HUDEP-2 (cell line): ENCODE results near the gene PPP6R3.

Experiments used
- DNase-seq, 76 experiments: peaks; one replicate each; lab custom pipeline; 2025; ENCODE audit not compliant: unreplicated experiment in 76 of 76; lab: John Stamatoyannopoulos, UW

The PPP6R3 gene

DNA sequence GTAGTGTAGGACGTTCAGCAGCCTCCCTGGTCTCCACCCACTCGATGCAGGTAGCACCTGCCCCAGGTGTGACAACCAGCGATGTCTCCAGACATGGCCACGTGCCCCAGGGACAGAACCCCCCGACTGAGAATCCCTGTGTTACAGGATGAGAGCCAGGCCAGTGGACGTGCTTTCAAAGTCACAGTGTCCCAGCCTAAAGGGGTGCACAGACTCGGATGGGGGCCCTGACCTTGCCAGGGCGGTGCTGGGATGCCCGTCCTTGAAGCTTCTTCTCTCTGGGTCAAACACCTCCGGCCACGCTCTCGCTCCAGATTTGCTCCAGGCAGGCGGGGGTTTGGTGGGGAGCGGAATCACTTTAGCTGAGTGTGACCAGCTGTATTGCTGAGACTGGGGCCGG is 200.5 kb downstream of the PPP6R3 start:
- DNase-seq: no peak

DNA sequence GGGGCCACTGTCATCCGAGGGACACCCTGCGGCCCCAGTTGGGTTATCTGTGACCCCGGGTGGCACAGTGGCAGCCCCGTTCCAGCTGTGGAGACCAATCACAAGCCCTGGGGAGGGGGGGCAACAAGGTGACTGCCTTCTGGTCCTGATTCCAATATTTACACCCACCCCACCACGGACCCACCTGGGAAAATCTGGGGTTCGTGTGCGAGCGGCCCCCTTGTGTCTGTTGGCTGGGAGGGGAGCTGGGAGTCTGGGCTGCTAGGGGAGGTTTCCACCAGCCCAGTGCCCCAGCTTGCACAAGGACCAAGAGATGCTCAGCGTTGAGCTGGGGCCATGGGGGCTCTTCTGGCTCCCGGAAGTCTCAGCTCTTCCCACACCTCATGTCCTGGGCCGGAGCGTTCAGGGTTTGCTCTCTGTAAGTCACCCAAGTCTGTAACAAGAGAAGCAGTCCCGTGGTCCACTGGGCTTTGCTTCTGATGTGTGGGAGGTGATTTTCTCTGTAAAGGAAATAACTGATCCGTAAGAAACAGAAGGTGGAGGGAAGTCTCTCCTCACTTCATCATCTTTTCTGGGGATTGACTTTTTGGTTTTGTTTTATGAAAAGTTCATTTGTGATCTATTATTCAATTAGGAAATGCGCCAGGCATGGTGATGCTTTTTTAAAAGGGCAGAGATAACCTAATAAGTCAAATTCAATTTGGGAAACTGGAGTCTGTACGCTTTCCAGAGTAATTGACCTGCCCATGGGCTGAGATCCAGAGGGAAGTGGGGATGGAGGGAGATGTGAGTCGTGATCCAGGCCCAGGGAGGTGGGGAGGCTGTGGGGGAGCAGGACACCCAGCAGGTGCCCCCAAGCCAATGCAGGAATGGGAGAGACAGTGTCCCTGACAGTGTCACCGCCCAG is 201.4 kb downstream of the PPP6R3 start:
- no peak for DNase-seq

DNA sequence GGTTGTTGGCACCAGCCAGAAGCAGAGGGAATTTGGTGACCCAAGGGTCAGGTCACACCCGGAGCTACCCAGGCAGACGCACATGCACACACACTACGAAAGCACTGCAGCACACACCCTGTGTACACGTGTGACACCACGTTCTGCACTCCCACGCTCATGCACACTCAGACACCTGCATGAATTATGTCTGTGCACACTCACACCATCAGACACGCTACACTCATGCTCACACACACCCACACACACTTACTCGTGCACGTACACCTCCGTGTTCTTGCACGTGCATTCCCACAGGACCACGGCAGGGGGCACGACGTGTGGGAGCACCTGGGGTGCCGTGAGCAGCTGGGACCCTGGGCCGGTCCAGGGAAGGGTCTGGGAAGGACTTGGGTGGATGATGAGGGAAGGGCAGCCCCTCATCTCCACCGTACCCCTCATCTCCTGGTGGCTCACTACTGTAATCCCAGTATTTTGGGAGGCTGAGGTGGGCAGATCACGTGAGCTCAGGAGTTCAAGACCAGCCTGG is 203.0 kb downstream of the PPP6R3 start:
- DNase-seq: no peak

DNA sequence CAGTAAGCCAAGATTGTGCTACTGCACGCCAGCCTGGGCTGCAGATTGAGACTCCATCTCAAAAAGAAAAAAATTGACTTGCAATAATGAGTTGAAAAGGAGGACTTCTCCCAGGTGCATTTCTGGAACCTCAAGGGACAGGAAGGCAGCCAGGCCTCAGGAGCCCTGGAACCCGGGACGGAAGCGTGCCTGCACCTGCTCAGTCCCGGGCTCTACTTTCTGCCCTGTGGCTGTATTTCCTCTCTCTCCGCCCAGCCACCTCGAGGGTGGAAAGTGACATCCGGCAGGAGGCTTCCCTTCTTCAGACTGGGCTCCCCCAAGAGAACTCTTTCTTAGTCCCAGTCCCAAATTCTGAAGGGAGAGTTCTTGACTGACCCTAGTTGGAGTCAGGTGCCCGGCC is 203.6 kb downstream of the PPP6R3 start:
- no peak for DNase-seq

DNA sequence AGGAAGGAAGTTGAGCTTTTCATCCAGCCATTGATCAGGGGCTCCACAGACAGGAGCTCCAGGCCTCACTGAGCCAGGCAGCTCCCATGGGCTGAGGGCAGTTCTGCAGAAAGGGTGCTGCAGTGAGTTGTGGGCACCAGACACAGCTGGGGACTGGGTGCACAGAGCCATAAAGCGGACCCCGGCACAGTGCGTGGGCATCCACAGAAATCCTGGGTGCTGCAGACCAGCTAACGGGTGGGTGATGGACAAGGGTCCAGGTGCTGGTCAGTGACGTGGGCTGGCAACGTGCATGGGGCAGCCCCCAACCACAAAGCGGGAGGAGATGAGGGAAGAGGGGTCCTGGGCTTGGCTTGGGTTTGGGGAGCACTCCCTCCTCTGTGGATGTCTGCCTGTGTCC is 204.4 kb downstream of the PPP6R3 start:
- no peak for DNase-seq
